Measurements from ENCODE around the gene ATAT1.

- no peak for TF ChIP-seq CTCF (IDR thresholded peaks at IDR 0.05; ENCODE audit: low read depth, low read length)
- no peak for TF ChIP-seq EZH2phosphoT487 (IDR thresholded peaks at IDR 0.05; ENCODE audit: low read depth)
These were observed 29.8 kb downstream of the ATAT1 start for GRCh38 chr6:30656513-30656912.

Measured in OCI-LY3 (cell line).